Tibial nerve (tissue), 4 donors: Measurements from ENCODE around the gene CCR5AS.

Experiments used
- EP300 ChIP-seq, 2 donors: sonication (generic); formaldehyde crosslinking; IDR thresholded peaks; one replicate each; pipeline ENCODE4 v1.6.1; 2017; ENCODE audit warnings: antibody characterized with exemption in 2 of 2, mild to moderate bottlenecking in 1 of 2
- TF ChIP-seq, protein P1 (sequence below), 5 experiments: fragments of 200-600 bp in 3 of 5; fragments of 450-650 bp in 2 of 5; sonication (generic) in 3 of 5; IDR thresholded peaks; one replicate each; pipeline ENCODE4 v1.5.1; 2016 to 2019; ENCODE audit warnings: antibody characterized with exemption in 5 of 5, mild to moderate bottlenecking in 3 of 5, moderate library complexity in 2 of 5

DNA sequence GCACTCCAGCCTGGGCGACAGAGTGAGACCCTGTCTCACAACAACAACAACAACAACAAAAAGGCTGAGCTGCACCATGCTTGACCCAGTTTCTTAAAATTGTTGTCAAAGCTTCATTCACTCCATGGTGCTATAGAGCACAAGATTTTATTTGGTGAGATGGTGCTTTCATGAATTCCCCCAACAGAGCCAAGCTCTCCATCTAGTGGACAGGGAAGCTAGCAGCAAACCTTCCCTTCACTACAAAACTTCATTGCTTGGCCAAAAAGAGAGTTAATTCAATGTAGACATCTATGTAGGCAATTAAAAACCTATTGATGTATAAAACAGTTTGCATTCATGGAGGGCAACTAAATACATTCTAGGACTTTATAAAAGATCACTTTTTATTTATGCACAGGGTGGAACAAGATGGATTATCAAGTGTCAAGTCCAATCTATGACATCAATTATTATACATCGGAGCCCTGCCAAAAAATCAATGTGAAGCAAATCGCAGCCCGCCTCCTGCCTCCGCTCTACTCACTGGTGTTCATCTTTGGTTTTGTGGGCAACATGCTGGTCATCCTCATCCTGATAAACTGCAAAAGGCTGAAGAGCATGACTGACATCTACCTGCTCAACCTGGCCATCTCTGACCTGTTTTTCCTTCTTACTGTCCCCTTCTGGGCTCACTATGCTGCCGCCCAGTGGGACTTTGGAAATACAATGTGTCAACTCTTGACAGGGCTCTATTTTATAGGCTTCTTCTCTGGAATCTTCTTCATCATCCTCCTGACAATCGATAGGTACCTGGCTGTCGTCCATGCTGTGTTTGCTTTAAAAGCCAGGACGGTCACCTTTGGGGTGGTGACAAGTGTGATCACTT, 34.1 kb downstream of the CCR5AS start:
- TF ChIP-seq EP300 (IDR thresholded peaks at IDR 0.05), result no peak
- TF ChIP-seq, protein P1, sequence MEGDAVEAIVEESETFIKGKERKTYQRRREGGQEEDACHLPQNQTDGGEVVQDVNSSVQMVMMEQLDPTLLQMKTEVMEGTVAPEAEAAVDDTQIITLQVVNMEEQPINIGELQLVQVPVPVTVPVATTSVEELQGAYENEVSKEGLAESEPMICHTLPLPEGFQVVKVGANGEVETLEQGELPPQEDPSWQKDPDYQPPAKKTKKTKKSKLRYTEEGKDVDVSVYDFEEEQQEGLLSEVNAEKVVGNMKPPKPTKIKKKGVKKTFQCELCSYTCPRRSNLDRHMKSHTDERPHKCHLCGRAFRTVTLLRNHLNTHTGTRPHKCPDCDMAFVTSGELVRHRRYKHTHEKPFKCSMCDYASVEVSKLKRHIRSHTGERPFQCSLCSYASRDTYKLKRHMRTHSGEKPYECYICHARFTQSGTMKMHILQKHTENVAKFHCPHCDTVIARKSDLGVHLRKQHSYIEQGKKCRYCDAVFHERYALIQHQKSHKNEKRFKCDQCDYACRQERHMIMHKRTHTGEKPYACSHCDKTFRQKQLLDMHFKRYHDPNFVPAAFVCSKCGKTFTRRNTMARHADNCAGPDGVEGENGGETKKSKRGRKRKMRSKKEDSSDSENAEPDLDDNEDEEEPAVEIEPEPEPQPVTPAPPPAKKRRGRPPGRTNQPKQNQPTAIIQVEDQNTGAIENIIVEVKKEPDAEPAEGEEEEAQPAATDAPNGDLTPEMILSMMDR (IDR thresholded peaks at IDR 0.05), result peak in 4 of 5 experiments; percentile 14 to 40 (median 32)
